Dedifferentiated amniotic fluid mesenchymal stem cell (primary cell): ENCODE measurements around the gene SH2D4B.

Source experiments
- DNase-seq: peaks from one replicate; pipeline ENCODE4 v3.0.0-alpha.2; 2016; ENCODE audit errors: extremely low spot score

The SH2D4B gene

DNA sequence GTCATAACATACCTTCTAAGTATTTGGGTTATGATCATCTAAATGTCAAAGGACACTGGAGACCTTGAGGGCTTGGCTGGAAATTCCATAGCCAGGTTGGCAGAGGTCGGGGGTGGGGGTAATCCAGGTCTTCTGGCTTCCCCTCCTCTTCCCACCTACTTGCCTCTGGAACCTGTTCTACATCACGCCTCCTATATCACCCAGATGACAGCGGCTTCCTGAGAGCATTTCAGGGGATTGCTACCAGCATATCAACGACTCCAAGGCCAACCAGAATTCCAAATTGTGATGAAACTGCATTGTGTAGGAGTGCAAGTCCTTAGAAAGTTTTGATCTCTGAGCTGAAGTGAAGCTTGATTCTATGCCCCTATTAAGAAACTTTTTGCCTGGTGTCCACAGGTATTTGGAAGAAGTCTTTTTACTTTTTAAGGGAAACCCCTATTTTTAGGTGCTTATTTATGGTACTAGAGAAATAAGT, 95.7 kb downstream of the SH2D4B start:
- DNase-seq: no peak

DNA sequence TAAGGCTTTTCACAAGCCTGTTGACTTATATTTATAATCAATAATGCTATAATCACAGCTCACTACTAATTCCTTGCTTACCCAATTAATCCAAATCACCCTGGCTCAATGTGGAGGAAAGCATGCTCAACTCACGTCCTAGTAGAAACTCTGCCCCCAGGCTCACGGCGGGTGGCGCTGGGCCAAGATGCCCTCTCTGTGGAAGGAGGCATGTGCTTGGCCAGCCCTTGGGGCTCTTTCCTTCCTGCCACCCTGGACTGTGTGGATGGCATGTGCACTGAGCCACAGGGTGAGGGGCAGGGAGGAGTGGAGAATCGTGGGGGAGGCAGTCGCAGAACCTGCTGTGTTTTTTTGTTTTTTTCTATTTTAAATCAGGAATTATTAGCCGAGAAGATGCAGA, 96.2 kb downstream of the SH2D4B start:
- no peak for DNase-seq

DNA sequence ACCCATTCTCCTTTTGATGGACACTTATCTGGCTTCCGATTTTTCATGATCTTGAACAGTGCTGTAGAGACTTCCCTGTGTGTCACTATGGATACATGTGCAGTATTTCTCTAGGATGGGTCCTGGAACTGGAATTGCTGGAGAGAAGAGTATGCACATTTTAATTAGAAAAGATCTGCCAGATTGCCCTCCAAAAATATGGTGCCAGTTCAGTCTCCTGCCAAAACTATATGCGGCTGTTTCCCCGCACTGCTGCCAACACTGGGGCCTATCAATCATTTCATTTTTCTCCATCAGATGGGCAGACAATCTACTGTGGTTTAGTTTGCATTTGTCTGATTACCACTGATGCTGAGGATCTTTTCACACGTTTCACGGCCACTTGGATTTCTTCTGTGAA, 105.0 kb downstream of the SH2D4B start:
- no peak for DNase-seq

DNA sequence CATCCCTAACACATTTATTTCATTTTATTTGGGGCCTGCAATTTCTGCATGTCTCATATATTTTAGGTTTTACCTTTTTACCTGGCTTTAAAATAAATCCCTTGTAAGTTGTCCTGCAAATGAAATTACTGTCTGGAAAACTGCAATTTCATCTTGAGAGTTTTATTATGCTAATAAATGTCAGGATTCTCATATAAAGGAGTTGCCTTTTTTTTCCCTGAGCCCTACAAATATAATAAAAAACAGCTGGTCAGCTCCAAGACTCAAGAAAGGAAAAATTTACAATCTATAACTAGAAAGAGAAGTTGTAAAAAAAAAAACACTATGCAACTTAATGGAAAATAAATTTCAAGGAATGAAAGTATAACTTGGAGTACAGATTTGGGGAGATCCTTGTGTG, 108.7 kb downstream of the SH2D4B start:
- no peak for DNase-seq

DNA sequence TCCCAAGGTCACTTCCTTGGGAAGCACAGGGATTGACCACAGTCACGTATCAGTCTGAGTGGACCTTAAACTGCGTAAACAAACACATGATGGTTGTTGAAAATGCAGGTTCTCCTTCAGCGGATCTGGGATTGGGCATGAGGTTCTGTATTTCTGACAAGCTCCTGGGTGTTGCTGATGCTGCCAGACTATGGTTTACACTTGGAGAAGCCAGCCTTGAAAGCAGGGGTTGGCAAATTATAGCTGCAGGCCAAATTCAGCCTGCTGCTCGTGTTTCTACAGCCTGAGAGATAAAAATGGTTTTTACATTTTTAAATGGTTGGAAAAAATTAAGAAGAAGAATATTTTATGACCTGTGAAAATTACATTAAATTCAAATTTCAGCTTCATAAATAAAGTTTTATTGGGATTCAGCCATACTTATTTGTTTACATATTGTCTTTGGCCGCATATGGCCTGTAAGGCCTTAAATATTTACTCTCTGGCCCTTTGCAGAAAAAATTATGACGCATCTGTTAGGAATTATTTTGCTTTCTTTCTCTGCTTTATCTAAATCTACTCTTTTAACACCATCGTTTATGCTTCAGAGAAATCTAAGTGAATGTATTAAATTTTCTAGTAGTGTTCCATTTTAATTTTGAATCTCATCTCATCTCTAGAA, 109.6 kb downstream of the SH2D4B start:
- DNase-seq: no peak

DNA sequence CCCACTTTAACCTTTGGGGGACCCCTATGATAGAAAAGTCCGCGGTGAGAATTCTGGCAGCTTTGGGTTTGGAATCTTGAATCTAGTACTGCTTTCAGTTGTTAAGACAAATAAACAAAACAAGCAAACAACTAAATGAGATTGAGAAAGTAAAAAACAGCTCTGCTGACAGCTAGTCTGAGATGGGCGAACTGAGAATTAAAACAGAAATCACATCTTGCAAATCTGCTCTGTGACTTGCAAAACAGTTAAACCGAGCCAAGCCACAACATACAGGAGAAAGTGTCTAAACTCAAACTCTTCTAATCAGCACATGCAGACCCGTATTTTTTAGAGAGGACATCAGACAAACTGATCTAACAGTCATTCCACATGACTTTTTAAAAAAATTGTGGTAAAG, 110.4 kb downstream of the SH2D4B start:
- DNase-seq: no peak

DNA sequence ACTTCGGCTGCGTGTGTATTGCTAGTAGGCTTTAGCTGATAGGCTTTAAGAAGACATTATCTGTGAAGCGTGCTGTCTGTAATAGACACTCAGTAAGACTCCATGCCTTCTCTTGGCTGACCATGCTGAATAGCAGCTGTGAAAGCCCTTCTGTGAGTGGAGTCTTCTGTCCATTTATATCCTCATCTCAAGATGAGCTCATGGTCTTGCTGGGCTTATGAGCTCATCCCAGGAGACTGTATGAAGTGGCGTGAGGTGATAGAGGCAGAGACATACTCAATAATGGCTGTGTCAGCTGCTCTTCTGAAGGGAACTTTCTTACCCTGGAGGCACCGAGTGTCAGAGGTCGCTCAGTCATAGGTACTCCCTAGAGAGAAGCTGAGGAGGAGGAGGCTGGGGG, 111.5 kb downstream of the SH2D4B start:
- DNase-seq: no peak

DNA sequence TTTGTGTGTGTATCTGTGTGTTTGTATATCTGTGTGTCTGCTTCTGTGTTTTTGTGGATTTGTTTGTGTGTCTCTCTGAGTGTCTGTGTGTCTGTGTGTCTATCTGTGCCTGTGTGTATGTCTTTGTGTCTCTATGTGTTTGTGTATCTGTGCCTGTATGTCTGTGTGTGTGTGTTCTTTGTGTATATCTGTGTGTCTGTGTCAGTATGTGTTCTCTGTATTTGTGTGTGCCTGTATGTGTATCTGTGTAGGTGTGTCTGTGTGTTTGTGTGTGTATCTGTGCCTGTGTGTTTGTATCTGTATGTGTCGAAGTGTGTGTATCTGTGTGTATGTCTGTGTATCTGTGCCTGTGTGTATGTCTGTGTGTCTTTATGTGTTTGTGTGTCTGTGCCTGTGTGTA, 118.2 kb downstream of the SH2D4B start:
- no peak for DNase-seq

DNA sequence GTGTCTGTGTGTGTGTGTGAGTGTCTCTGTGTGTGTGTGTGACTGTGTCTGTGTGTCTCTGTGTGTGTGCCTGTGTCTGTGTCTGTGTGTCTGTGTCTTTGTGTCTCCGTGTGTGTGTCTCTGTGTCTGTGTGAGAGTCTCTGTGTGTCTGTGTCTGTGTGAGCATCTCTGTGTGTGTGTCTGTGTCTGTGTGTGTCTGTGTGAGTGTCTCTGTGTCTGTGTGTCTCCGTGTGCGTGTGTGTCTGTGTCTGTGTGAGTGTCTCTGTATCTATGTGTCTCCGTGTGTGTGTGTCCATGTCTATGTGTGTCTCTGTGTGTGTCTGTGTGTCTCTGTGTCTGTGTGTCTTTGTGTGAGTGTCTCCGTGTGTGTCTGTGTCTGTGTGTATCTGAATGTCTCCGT, 120.4 kb downstream of the SH2D4B start:
- DNase-seq: no peak

DNA sequence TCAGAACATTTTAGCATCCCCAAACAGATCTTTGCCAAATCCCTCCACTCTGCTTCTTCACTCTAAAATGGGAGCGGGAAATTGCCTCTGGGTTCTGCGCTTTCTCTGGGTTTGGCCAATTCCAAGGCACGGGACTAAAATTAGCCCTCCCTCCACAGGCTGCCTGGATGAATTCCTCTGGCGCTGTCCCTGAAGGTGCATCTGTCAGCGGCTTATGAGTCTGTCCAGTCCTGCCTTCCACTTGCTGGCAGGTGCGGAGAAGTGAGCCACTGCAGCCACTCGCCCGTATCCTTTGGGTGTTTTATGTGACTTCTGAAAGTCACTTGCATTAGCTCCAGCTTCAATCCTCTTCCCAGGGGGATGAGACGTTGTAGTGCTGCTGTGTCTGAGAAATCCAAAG, 121.6 kb downstream of the SH2D4B start:
- DNase-seq: no peak

DNA sequence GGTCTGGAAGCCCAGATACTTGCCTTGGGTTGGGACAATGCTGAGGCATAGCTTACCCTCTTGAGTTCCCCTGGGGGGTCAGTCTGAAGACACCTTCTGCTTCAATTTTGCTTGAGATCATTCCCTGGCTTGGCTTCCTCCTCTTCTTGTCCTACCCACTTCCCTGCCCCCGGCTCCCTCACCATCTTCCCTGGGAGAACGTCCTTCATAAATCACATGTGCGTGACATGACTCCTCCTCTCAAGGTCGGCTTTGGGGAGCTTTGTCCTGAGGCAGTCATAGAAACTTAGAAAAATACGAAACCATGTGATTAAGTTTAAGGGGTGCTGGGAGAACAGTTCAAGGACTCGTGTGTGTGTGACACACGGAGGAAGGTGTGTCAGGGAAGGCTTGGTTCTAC, 122.6 kb downstream of the SH2D4B start:
- DNase-seq: no peak

DNA sequence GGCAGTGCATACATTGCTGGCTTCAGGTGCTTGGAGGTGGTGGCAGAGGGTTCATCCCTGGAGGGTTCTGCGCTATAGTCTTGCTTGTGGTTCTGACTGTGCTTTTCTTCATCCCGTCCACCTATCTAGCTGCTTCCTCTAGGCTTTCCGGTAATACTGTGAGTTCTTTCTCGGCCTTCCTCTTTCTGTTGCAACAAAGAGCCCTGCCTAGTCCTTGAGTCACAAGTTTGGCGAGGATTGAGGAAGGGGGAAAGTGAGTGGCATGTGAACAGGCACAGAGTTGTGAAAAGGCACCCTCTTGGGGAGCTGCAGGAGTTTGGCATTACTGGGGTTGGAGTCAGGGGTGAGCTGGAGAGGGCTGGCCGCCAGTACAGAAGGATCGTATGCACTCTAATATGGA, 123.0 kb downstream of the SH2D4B start:
- DNase-seq: no peak

DNA sequence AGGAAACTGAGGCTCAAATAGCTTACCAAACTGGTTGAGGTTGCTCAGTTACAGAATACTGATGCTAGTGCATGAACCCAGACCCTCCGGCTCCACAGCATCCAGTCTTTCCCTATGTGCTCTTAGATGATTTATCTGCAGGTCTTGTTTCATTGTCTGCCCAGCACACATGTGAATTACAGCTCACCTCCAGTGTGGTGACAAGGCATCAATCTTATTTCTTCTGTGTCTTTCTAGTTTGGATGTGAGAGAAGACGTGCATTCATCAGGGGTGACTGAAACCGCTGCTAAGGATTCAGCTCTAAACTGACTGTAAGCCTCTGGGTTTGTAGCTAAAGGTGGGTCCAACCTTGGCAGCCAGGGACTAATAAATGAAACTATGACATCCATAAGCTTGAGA, 123.8 kb downstream of the SH2D4B start:
- no peak for DNase-seq

DNA sequence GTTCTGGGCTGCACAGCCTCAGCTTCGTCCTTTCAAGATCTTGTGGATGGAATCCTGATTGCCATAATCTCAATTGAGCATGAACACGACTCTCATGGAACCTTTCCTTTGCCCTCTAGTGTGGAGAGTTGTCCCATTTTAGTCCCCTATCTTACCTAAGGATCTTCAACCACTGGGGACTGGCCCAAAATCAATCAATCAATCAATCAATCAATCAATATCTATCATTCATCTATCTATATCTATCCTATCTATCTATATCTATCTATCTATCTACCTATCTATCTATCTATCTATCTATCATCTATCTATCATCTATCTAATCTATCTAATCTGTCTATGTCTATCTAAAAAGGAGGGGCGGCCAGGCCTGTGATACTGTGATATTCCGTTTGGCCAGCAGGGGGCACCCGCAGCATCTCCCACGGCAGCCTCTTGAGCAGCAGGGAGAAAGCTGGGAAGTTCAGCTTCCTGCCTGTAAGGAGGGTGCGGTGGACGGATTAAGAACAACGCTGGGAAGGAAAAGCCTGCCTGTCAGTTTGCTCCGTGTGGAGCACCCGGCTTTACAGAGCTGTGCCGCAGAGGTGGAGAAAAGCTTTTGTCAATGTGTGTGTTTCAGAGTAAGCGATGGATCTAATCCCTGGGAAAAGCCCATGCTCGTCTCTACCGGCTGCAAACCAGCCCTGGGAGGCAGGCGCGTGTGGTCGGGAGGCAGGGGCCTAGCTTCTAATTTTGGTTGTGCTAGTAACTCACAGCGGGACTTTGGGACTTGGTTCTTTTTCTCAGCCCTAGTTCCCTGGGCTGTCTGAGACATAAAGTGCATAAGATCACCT, 124.9 kb downstream of the SH2D4B start:
- DNase-seq: peak; percentile 82

DNA sequence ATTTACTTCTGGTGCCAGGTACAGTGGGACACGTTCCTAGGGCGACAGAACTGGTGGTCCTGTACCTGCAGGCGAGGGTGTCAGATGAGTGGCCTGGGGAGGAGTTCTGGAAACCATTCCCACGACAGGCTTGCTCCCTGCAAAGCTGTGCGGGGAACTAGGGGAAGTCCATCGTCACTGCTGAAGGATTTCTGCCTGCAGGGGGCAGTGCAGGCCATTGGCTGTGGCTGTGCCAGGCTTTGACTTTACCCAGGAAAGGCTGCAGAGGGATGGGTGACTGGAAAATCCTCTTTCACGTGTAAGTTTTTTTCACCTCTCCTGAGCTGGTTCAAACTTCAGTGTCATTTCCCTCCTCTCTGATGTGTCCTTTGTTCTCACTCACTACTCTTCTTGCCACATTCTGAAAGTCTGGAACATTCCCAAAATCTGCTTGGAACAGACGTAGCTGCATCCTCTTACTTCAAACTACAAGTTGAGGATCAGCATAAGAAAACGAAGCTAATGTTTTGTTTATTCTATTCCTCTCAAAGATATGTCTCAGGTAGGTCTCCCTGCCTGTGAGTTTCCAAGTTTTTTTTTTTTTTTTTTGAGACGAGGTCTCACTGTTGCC, 126.5 kb downstream of the SH2D4B start:
- DNase-seq: peak; percentile 43

DNA sequence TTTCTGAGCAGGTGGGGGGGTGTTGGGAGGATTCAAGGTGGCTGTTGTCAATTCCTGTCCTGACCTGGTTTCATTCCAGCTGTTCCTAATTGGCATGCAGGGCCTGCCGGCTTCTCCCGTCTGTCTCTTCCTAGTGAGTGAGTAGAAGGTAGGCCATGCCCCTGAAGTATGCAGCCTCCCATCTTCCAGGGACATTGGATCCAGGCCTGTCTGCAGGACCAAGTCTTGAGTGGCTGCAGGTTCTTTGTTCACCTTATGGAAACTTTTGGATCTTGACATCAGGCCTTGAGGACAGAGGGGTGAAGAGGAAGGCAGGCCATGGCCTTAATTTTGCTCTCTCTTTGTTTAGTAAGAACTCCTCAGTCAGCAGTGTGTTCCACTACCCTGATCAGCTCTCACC, 131.8 kb downstream of the SH2D4B start:
- DNase-seq: no peak

DNA sequence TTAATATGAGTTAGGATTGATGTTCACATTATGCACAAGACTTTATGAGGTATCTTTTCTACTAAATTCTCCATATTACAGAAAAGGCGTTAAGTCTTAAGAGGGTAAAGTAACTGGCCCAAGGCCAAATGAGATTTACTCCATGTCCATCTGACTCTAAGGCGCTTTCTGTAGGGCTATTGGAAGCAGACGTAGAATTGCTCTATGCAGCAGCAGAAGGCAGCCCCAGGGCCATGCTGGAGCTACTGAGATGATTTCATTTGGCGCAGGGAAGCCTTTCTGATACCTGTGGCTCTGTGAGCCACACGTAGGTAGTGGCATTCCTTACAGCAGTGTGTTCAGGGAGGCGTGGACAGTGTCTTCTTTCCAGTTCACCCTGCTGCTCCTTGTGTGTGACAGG, 133.1 kb downstream of the SH2D4B start:
- DNase-seq: no peak

DNA sequence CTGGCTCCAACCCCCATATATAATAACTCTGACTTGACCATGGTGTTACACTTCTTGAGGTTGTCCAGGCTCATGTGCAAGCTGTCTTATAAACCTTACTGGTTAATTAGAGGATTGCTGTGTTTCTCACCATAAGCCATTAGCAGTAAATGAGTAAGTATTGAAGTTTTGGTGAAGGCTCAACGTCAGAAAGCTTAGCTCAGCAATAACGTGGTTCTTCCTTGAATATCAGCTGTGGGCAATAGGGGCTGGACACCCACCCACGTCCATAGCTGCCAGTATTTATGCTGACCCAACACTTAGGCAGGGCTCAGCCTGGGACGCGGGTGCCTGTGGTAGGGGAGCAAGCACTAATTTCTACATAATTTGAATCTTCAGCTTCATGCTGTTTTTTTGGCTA, 134.1 kb downstream of the SH2D4B start:
- no peak for DNase-seq

DNA sequence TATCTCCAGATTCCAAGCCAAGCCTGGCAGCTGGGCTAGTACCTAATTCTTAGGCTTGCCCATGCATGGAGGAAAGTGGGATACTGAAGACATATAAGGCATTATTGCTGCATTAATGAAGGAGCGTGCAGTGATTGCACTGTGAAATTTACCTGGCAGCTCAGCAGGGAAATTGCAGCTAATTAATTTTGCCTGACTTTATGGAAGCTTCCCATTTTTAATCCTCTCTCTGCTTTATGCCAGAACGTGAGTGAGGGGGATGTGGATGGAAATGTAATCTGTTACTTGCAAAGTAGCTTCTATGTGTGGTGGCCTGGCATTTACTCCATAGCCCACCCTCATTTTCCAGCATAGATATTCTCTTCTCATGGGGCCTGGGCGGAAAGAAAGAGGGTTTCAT, 134.9 kb downstream of the SH2D4B start:
- DNase-seq: no peak

DNA sequence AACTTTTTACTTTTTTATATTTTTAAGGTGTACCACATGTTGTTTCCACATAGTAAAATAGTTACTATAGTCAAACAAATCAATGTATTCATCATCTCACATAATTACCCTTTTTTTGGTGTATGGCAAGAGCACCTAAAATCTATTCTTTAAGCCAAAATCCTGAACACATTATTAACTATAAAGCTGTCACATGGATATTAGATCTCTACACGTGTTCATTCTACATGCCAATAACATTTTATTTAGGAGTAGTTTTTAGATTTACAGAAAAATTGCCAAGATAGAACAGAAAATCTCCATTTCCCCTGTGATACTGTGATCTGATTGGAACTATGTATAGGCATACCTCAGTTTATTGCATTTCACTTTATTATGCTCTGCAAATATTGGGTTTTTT, 137.1 kb downstream of the SH2D4B start:
- DNase-seq: no peak

DNA sequence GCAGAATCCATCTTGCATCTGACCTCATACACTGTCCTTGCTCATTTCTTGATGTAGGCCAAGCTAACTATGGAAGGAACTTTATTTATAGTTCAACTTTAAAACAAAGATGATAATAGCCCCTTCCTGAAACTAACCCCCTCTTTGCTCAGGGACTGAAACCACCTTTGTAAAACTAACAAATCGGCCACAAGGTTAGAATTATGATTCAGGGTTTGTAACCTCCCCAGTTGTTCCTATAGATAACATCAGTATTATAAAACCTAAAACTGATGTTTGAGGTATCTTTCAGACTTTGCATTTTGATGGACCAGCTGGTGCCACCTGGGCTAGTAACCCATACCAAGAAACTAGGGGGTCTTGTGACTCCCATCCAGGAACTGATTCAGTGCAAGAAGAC, 143.4 kb downstream of the SH2D4B start:
- DNase-seq: no peak

DNA sequence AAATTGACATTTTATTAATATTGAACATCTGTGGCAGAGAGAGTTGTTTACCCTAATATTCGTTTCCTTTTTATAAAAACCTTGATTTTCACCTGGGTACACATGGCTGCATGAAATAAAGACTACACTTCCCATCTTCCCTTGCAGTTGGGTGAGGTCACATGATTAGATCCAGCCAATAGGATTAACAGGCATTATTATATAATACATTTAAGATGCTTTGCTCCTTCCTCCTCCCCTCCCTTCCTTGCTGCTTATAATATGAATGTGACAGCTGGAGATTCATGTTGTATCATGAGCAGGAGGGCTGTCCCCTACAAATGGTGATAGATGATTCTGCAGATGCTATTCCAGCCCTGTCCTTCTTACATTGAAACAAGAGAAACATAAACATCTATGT, 146.6 kb downstream of the SH2D4B start:
- no peak for DNase-seq

DNA sequence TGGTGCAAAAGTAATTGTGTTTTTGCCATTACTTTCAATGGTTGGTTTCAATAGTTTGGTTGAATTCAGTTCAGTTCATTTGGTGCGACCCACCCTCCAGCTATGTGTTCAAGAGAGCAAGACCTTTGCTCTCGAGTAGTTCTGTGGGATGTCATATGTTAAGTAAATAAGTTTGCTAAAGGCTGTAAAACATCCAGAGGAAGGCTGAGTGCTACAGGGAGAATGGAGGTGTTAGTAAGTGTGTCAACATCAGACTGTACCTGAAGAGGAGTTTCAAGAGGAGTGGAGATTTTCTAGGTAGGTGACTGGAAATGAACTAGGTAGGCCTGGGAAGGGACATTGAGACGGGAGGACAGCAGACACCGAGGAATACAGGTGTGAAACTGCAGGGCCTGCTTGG, 147.7 kb downstream of the SH2D4B start:
- DNase-seq: no peak
